ENCODE results near the gene MYADML2.
A peak's percentile ranks its signal among the peaks of the same experiment; 100 is the strongest.

The MYADML2 gene

GRCh38 chr17:81917565-81918332, 29.3 kb downstream of the MYADML2 start, which contains the start of gene SIRT7:
TSS of gene SIRT7 (minus strand) at chr17:81918176. CDS start at chr17:81918131, 45 bp downstream.
- TF ChIP-seq TCF12 (IDR thresholded peaks at IDR 0.05; ENCODE audit: low read depth) (peak; percentile 44; the same call in 1 of the 2 replicates), EGR1 (IDR thresholded peaks at IDR 0.05) (peak; percentile 12; the same call in 1 of the 2 replicates), REST (IDR thresholded peaks at IDR 0.05; ENCODE audit: low read depth) (peak; percentile 43), CREB1 (IDR thresholded peaks at IDR 0.05; ENCODE audit: low read depth) (no peak), MAX (IDR thresholded peaks at IDR 0.05) (no peak), TAF1 (IDR thresholded peaks at IDR 0.05; ENCODE audit: low read depth) (peak; percentile 75; the same call in 1 of the 2 replicates), YY1 (IDR thresholded peaks at IDR 0.05; ENCODE audit: low read depth) (peak; percentile 80)

- TF ChIP-seq EGR1 (IDR thresholded peaks at IDR 0.05) (0 out of 2 replicates have a peak, but pooled peaks have one; percentile 8), TAF1 (IDR thresholded peaks at IDR 0.05; ENCODE audit: low read depth) (no peak), RAD21 (IDR thresholded peaks at IDR 0.05; ENCODE audit: low read depth) (no peak), USF1 (IDR thresholded peaks at IDR 0.05) (0 out of 2 replicates have a peak, but pooled peaks have one; percentile 30)
Measured at GRCh38 chr17:81916234-81917001, 30.6 kb downstream of the MYADML2 start.

- TF ChIP-seq TCF12 (IDR thresholded peaks at IDR 0.05; ENCODE audit: low read depth) = no peak
- TF ChIP-seq RAD21 (IDR thresholded peaks at IDR 0.05; ENCODE audit: low read depth) = no peak
- TF ChIP-seq YY1 (IDR thresholded peaks at IDR 0.05; ENCODE audit: low read depth) = no peak
Measured at GRCh38 chr17:81915331-81915730, 31.7 kb downstream of the MYADML2 start.

GRCh38 chr17:81914103-81914850, 32.8 kb downstream of the MYADML2 start:
- TF ChIP-seq TAF1 (IDR thresholded peaks at IDR 0.05; ENCODE audit: low read depth) (no peak), FOXM1 (IDR thresholded peaks at IDR 0.05; ENCODE audit: borderline replicate concordance, low read depth) (no peak), TCF12 (IDR thresholded peaks at IDR 0.05; ENCODE audit: low read depth) (no peak), EP300 (IDR thresholded peaks at IDR 0.05; ENCODE audit: borderline replicate concordance) (no peak)

- no peak for TF ChIP-seq TCF12 (IDR thresholded peaks at IDR 0.05; ENCODE audit: low read depth)
- TF ChIP-seq REST (IDR thresholded peaks at IDR 0.05; ENCODE audit: low read depth) = no peak
- no peak for TF ChIP-seq YY1 (IDR thresholded peaks at IDR 0.05; ENCODE audit: low read depth)
- TF ChIP-seq ZBTB7A (IDR thresholded peaks at IDR 0.05; ENCODE audit: low read depth) = no peak
- TF ChIP-seq CEBPB (IDR thresholded peaks at IDR 0.05) = no peak
Measured at GRCh38 chr17:81913394-81914102, 33.5 kb downstream of the MYADML2 start.
